G401.6 (cell line): ENCODE data around the gene MED13L.

Source experiments
- FAIRE-seq: peaks from 2 replicates; lab custom pipeline; 2012; peaks lifted over from hg19 to GRCh38; lab: Jason Lieb, UNC

The MED13L gene

DNA sequence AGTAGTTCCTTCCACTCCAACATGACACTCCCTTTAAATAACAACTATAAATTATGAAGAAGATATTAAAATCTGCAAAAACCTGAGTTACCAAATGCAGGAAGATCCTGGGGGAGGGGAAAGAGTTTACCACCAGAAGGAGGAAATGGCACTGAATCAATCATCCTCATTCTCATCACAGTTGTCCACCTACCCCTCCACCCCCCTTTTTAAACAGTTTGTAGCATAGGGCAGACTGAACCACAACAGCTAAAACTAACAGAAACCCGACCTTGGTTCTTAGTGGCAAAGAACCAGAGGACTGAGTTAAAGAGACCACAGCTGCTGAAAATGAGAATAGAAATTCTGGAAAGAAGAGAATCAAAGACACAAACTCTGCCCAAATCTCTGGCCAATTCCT lies 189.5 kb downstream of the MED13L start:
- FAIRE-seq = no peak

- no peak for FAIRE-seq
Measured at GRCh38 chr12:116087399-116087798, 190.1 kb downstream of the MED13L start.

GRCh38 chr12:116080415-116080814 lies 197.1 kb downstream of the MED13L start:
- no peak for FAIRE-seq

GRCh38 chr12:116078396-116078795 lies 199.1 kb downstream of the MED13L start:
- FAIRE-seq = no peak

GRCh38 chr12:116077431-116077830 lies 200.1 kb downstream of the MED13L start:
- no peak for FAIRE-seq

- FAIRE-seq = no peak
Measured at GRCh38 chr12:116076399-116076798, 201.1 kb downstream of the MED13L start.

DNA sequence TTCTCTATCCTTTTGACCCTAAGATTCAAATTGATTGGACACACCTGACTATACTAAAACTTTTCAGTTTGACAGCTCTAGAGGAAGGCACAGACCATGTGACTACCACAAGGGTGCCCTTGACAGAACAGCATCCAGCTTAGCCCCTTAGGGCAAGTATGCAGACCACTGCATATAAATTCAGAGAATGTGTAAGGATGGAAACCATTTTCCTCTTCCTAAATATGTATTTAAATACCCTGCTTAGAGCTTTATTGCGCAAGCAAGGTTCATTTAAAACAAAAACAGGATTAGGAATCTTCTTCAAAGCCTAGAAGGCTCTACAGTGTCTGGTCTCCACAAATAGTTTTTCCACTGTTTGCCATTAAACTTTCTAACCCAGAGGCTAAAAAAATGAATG lies 202.8 kb downstream of the MED13L start:
- no peak for FAIRE-seq

DNA sequence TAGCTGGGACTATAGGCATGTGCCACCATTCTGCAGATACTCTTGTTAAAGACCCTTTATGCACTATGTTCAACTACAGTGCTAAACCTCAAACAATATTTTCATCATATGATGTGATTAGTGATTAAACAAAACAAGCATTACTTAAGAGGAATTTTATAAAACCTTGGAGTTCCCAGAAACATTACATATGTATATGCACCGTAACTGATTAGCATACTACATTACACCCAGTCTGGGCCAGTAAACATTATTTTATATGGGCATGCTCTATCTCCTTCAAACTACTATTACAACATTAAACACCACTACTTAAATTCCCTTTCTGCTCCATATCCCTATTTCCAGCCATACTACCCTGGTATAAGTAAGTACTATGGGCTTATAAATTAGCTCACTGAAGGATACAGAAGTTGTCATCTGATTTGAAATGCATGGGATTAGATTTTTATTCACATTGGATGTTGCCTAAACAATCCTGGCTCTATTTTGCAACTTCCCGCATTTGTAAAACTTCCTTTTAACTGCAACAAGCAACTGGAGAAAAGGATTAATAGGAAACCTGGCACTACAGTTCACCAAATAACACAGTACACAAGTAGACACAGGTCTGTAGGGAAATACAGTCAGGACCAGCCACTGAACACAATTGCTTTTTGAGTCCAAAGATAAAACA lies 205.8 kb downstream of the MED13L start:
- no peak for FAIRE-seq

DNA sequence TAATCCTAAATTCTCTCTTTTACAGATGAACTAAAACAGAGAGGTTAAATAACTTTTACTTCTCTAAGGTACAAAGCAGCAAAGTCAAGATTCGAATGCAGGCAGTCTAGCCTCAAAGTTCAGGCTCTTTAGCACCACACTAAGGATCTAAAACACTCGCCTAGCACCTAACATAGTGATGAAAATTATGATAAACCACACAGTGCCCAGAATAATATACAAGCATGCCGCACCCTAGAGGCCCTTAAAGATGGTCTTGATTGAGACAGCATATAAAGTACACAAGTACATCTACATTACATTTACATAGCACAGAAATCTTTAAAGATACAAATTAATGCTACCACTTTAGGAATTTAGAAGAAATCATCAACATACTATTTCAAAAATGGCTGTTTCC lies 207.0 kb downstream of the MED13L start:
- no peak for FAIRE-seq

GRCh38 chr12:116069943-116070342 lies 207.6 kb downstream of the MED13L start:
- no peak for FAIRE-seq

- no peak for FAIRE-seq
Measured at GRCh38 chr12:116068853-116069252, 208.6 kb downstream of the MED13L start.

DNA sequence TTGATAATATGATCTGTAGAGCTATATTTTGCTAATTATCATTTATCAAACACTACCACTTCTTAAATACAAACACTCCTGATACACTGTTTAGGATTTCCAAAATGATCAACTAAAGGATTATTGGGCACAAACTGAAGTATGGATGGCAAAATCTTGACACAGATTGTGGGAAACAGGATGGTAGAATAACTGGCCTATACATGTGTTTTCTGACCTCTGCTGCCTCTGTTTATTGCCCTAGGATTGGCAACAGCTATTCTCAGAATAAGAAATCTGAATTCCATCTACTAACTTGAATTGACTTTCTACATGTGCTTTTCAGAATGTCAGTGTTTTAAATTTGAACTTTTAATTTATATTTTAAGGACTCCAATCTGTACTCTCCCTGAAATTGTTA lies 209.1 kb downstream of the MED13L start:
- FAIRE-seq = no peak

DNA sequence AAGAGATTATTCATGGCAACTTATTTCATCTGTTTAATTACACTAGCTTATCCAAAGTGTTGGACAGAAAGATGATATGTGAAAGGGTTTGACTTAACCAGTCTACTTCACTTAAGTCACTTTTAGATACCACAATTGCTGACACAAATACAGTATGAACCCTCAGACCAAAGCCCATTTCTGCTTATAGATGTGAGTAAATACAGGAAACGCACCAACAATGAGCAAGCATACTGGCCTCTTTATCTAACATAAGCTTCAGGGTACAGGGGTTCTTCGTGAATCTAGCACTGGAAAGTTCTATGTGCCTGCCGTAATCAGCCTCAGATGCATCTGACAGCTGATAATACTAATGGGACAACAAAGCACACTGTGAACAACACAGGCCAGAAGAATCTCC lies 209.6 kb downstream of the MED13L start:
- no peak for FAIRE-seq

DNA sequence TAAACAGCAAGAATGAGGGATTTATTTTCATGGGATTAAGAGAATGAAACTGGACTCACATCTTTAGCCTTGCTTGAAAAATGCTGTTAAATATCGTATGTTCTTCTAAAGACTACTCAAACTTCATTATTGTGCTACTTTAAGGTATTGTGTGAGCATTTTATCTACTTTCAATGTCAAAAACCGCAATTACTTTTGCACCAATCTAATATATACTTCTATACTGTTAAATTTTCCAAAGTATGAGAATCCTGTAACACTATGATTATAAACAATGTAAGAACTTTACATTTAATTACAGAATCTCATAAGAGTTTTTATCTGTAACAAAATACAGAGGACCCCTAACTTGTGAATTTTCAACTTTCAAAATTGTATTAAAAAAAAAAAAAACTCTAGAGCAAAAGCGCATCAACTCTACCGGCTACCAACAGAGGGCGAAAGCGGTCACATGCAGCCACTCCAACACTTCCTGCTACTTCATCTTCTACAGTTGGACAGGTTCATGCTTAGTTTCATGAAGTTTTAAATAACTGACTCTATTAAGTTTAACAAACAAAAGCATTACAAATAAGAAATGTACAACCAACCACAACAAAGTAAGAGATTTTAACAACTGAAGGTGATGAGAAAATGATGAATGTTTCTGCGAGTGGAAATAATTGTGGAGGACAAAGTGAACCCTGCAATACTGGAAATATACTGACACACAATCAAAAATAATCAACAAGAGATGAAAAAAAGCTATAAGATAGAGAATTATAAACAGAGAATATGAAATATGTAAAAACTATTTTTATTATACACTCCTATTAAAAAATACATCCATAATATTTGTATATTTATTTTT lies 210.9 kb downstream of the MED13L start:
- peak; percentile 97 for FAIRE-seq

GRCh38 chr12:116065606-116066005 lies 211.9 kb downstream of the MED13L start:
- FAIRE-seq = no peak

DNA sequence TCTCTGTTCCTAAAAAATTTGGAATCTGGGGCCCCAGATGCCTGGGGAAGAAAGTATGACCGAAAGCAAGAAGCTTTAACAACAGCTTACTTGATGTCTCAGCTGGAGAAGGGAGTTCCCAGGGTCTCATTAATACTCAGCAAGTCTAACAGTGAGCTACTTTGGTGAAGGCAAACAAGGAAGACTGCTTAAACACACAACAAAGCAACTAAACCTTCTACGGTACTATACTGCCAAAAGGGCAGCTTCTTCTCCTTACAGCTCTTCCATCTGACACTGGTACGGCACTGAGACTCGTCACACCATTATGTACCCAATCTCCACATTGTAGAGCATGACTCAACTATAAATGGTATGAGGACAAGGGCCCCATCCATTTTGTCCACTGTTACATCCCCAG lies 213.0 kb downstream of the MED13L start:
- FAIRE-seq = no peak

DNA sequence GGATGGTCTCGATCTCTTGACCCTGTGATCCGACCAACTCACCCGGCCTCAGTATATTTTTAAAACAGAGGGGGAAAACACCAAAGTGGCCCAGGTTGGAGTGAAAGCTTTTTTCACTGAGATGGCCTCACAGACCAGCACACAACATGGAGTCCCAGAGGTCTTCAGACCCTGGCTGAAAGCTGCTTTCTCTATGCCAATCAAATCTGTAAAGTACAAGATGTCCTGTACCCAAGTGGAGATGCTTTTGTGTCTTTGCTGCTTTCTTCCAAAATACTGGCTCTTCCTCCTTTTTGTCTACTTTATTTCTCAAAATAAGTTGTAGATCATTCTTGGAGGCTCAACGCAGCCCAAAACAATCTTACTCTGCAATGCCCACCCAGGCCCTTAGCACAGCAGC lies 214.8 kb downstream of the MED13L start:
- FAIRE-seq = no peak

DNA sequence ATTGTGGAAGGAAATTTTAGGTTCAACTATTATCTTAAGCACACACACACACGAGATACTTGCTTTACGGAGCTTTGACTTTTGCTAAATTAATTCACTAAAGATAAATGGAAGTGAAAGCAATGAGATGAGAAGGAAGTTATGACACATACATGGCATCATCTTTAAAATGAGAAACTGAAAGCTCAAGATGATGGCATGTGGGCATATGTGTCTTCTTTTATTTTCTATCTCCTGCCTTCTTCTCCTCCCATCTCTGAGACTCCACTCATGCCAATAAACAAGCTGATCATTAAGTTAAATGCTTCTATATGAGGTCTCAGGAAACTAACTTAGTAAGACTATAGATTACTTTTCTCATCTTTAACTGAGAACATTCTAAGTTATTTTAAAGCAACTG lies 216.7 kb downstream of the MED13L start:
- FAIRE-seq = no peak

GRCh38 chr12:116059904-116060303 lies 217.6 kb downstream of the MED13L start:
- no peak for FAIRE-seq

- no peak for FAIRE-seq
Measured at GRCh38 chr12:116058574-116058973, 218.9 kb downstream of the MED13L start.

DNA sequence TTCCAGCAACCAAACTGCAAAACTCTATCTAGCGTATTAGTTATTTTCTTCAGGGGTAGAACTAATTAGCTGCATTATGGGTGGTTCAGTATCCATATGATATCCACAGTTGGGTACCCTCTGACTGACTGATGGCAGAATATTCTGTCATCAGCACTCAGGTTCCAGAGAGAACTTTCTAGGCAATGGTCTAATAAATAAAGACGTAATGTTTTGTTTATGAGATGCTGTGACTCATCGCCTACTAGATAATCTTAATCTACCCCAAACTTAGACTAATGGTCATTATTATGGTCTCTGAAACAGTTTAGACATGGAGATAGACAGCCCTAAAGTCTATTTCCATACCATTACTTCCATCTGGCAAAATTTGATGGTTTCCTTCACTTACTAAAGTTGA lies 220.1 kb downstream of the MED13L start:
- FAIRE-seq = no peak

- no peak for FAIRE-seq
Measured at GRCh38 chr12:116055895-116056607, 221.4 kb downstream of the MED13L start.

GRCh38 chr12:116054280-116054679 lies 223.2 kb downstream of the MED13L start:
- FAIRE-seq = no peak
